Fibroblast of villous mesenchyme (primary cell): ENCODE results near the gene TUBA4A. TPM values are rescaled to one million over a fixed set of nuclear protein-coding genes. Genes with fewer than 3 reads are reported as not detected.

Experiments
- DNase-seq: peaks from one replicate; pipeline ENCODE4 v3.0.0-alpha.2; 2010; ENCODE audit warnings: low read depth
- H3K4me3 ChIP-seq: 2 replicates; pipeline ENCODE4 v1.5.1; 2011; ENCODE audit warnings: low read depth, mild to moderate bottlenecking, low read length
- total RNA-seq: library from RNA; depleted of rRNA; stranded (reverse); fragments of >200 nt; gene quantifications from 2 replicates; pipeline ENCODE4 v1.2.3, GENCODE V29; 2012
- TF ChIP-seq, protein P1 (sequence below): IDR thresholded peaks from 2 replicates; pipeline ENCODE4 v1.5.1; 2012; ENCODE audit warnings: low read depth, mild to moderate bottlenecking, low read length; ENCODE audit not compliant: insufficient read depth

TUBA4A gene
- total RNA-seq, 1 donor = 27.6 TPM

DNA sequence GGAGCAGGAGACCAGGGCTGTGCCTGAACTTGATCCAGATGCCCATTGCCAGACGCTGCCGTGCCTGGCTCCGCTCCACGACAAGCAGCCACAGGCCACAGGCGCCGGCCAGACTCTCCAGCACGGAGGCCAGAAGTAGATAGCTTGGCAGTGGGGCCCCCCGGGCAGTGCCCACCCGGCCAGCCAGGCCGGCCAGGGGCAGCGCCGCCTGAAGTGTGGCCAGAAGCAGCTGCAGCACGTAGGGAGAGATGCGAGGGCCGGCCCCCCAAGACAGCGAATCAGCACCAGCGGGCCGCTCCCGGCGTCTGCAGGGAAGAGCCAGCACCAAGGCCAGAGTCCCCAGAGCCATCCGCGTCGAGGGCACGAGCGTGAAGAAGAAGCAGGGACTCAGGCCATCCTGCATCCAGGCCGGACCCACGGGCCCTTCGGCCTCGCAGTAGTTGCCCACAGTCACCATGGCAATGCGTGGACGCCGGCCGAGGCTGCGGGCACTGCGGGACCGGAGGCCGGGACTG, 35.4 kb downstream of the TUBA4A start:
- peak; percentile 75 for DNase-seq
- TF ChIP-seq, protein P1, sequence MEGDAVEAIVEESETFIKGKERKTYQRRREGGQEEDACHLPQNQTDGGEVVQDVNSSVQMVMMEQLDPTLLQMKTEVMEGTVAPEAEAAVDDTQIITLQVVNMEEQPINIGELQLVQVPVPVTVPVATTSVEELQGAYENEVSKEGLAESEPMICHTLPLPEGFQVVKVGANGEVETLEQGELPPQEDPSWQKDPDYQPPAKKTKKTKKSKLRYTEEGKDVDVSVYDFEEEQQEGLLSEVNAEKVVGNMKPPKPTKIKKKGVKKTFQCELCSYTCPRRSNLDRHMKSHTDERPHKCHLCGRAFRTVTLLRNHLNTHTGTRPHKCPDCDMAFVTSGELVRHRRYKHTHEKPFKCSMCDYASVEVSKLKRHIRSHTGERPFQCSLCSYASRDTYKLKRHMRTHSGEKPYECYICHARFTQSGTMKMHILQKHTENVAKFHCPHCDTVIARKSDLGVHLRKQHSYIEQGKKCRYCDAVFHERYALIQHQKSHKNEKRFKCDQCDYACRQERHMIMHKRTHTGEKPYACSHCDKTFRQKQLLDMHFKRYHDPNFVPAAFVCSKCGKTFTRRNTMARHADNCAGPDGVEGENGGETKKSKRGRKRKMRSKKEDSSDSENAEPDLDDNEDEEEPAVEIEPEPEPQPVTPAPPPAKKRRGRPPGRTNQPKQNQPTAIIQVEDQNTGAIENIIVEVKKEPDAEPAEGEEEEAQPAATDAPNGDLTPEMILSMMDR = no peak
- H3K4me3 ChIP-seq = peak overlapping the region; percentile 61

GRCh38 chr2:219216535-219216915, 37.2 kb downstream of the TUBA4A start:
- TF ChIP-seq, protein P1 = no peak
- no peak for DNase-seq
- no peak overlapping the region for H3K4me3 ChIP-seq

DNA sequence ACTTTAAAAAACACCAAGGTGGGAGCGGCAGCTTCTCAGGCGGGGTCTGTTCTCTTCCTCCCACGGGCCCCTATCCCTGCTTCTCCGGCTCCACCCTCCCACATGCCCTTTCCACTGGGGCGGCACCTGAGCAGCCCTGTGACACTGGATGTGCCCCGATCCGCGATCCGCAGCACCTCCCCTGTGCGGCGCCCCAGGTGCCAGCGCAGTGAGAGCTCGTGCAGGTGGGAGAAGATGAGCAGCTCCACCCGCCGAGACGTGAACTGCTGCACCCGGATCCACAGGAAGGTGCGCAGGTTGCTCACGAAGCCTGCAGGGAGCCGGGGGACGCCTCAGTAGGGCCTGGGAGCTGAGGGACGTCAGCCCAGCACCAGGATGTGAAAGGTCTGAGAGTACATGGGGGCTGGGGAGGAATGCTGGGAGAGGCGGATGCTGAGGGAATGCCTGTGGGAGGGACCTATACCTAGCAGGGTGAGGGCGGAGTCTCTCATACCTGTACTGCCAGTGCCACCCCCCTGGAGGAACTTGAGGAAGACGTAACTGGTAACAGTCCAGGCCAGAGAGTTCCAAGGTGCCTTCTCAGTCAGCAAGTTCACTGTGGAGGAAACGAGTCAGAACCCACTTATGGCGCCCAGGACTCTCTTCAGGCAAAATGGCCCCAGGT, 37.7 kb downstream of the TUBA4A start:
- no peak overlapping the region for H3K4me3 ChIP-seq
- no peak for DNase-seq
- TF ChIP-seq, protein P1 = no peak

- H3K4me3 ChIP-seq = no peak overlapping the region
- TF ChIP-seq, protein P1 = no peak
- no peak for DNase-seq
These were observed 38.9 kb downstream of the TUBA4A start for GRCh38 chr2:219214786-219215185.

DNA sequence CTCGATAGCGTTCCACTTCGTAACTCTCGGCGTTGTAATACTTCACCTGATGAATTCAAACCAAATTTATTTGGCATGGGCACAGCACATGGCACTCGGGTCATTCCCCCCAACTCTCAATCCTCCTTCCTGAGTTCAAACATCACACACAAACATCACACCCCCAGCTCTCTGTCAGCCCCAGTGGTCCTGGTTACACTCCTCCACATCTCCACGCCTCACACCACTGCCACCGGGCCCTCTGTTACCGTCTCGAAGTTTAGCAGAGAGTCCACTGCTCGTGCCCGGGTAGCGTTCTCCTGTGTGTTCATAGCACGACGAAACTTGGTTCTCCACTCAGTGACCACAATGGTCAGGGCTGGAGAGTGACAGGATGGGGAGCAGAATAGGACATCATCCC, 39.6 kb downstream of the TUBA4A start:
- H3K4me3 ChIP-seq = no peak overlapping the region
- no peak for DNase-seq
- TF ChIP-seq, protein P1 = no peak

DNA sequence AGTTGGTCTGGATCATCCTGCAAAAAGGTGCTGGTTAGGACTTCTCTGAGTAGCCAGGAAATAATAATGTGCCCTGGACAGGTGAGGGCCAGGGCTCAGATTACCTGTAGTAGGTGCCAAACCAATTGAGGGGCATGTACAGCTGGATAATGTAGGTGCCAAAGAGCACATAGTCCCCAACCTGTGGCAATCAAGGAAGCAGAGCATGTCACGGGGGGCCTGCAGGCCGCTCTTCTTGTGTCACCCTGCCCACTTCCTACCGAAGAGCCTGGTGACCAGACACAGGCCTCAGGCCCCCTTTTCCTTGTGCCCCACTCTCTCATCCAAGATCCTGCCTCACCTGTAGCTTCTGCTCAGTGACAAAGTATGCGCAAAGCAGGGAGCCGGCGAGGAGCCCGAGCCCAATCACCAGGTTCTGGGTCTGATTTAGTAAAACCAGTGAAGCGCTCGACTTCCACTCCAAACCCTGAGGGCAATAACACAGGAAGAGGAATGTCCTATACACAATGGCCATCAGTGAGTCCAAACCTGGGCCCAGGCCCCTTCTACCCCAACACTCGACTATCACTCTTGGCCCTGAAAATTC, 40.1 kb downstream of the TUBA4A start:
- no peak overlapping the region for H3K4me3 ChIP-seq
- TF ChIP-seq, protein P1 = no peak
- no peak for DNase-seq
